Measurements from ENCODE around the gene SPACA6. TPM values are rescaled to one million over a fixed set of nuclear protein-coding genes. Genes with fewer than 3 reads are reported as not detected.

SPACA6 gene
- total RNA-seq, 1 experiment from 2014 or later = 18.9 TPM

DNA sequence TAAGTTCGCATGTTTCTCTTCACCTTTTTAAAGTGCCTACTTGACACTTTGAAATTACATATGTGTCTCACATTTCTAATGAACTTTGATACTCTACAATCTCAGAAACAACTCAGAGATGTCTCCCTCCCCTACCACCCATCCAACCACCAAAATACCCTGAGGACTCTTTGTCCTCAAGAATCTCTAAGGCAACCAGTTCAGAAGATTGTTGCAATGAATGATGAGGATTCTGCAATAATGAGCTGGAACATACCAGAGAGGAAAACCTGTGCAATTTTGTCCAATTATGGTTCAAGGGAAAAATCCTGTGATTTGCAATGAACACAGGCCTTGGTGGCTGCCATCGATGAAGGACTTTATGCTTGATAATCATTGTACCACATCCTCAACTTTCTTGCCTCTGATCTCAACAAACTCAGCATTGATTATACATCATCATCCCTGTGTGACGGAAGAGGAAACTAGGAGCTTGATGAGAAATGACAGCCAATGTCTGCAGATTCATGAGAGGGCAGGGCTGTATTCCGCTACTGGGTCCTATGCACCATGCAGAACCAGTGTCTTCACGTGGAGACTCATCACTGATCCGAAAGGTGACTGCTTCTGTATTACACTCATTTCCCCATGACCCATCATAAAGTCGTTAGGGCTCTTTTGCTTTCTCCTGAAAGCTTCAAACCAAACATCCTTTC lies 57.4 kb downstream of the SPACA6 start:
- WGBS (ENCODE audit: extremely low coverage, insufficient read length, low lambda C conversion rate) = no CpG with 5 or more reads among the region's 7 CpGs
- peaks cover 17% of the 10 kb centered on the region for H3K27me3 Mint-ChIP-seq (ENCODE audit: low read depth)

More for the DNA sequence above, 57.4 kb downstream of the SPACA6 start:
- Histone ChIP-seq H3K9me3 (ENCODE audit: control insufficient read depth, low read depth, low read length) (no peaks in the 10 kb centered on the region), H3K79me1 (ENCODE audit: insufficient read depth, low read depth, low read length, poor library complexity, severe bottlenecking) (no peaks in the 10 kb centered on the region), H4K5ac (ENCODE audit: insufficient read length, low read depth, low read length) (no peak overlapping the region), H2BK120ac (ENCODE audit: low read depth, low read length, poor library complexity, severe bottlenecking) (no peak overlapping the region), H3K18ac (ENCODE audit: insufficient read length, low read depth, low read length) (no peak overlapping the region), H2BK20ac (ENCODE audit: low read depth, low read length, poor library complexity, severe bottlenecking) (no peak overlapping the region), H3T11ph (ENCODE audit: low read length) (no peak overlapping the region), H4K20me1 (ENCODE audit: control insufficient read depth, insufficient read depth, insufficient read length) (no peaks in the 10 kb centered on the region), H3K56ac (ENCODE audit: insufficient read length, low read depth, low read length) (no peak overlapping the region), H3K27me3 (ENCODE audit: insufficient read depth, low read length) (no peaks in the 10 kb centered on the region), H3K4me2 (ENCODE audit: insufficient read depth, insufficient read length, low read length) (no peak overlapping the region), H3K23me2 (ENCODE audit: insufficient read length, low read depth, low read length, poor library complexity, severe bottlenecking) (no peaks in the 10 kb centered on the region), H3K23ac (ENCODE audit: insufficient read length, low read depth, low read length) (no peak overlapping the region), H2AFZ (ENCODE audit: low read length) (no peak overlapping the region), H2BK12ac (ENCODE audit: insufficient read length, low read depth, low read length) (no peak overlapping the region), H3K79me2 (ENCODE audit: insufficient read depth, low read length) (no peaks in the 10 kb centered on the region), H3K4ac (ENCODE audit: low read depth, low read length) (no peak overlapping the region), H3K14ac (ENCODE audit: insufficient read depth, low read length) (no peak overlapping the region), H2BK15ac (ENCODE audit: low read depth, low read length) (no peak overlapping the region), H3K9ac (ENCODE audit: extremely low read depth, insufficient read length, low read length) (no peak overlapping the region), H2AK5ac (ENCODE audit: insufficient read length, low read length) (no peak overlapping the region), H3K27ac (ENCODE audit: insufficient read length, low read depth, low read length) (no peak overlapping the region), H3K4me1 (ENCODE audit: insufficient read depth, low read length) (no peaks in the 10 kb centered on the region), H4K8ac (replicated peaks; ENCODE audit: insufficient read length, low read depth, low read length) (no peak overlapping the region), H2BK5ac (ENCODE audit: insufficient read length, low read length) (no peak overlapping the region), H4K91ac (ENCODE audit: insufficient read length, low read depth, low read length) (no peak overlapping the region)
- Mint-ChIP-seq H3K4me1 (no peaks in the 10 kb centered on the region), H3K36me3 (ENCODE audit: insufficient read depth in 1 of 3, low read depth in 3 of 3) (peaks cover 0 to 2% (median 0%) of the 10 kb centered on the region in 3 experiments; a peak in 1 of 7 replicates), H3K4me3 (no peak overlapping the region), H3K27ac (no peak overlapping the region), H3K9me3 (peaks cover 37 to 89% of the 10 kb centered on the region in 2 experiments)
- TF ChIP-seq, protein P1, sequence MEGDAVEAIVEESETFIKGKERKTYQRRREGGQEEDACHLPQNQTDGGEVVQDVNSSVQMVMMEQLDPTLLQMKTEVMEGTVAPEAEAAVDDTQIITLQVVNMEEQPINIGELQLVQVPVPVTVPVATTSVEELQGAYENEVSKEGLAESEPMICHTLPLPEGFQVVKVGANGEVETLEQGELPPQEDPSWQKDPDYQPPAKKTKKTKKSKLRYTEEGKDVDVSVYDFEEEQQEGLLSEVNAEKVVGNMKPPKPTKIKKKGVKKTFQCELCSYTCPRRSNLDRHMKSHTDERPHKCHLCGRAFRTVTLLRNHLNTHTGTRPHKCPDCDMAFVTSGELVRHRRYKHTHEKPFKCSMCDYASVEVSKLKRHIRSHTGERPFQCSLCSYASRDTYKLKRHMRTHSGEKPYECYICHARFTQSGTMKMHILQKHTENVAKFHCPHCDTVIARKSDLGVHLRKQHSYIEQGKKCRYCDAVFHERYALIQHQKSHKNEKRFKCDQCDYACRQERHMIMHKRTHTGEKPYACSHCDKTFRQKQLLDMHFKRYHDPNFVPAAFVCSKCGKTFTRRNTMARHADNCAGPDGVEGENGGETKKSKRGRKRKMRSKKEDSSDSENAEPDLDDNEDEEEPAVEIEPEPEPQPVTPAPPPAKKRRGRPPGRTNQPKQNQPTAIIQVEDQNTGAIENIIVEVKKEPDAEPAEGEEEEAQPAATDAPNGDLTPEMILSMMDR (conservative IDR thresholded peaks at IDR 0.05) = no peak
- no peak for DNase-seq
